ENCODE measurements around the gene EPN3.
A peak's percentile ranks its signal among the peaks of the same experiment; 100 is the strongest.

EPN3 gene

DNA sequence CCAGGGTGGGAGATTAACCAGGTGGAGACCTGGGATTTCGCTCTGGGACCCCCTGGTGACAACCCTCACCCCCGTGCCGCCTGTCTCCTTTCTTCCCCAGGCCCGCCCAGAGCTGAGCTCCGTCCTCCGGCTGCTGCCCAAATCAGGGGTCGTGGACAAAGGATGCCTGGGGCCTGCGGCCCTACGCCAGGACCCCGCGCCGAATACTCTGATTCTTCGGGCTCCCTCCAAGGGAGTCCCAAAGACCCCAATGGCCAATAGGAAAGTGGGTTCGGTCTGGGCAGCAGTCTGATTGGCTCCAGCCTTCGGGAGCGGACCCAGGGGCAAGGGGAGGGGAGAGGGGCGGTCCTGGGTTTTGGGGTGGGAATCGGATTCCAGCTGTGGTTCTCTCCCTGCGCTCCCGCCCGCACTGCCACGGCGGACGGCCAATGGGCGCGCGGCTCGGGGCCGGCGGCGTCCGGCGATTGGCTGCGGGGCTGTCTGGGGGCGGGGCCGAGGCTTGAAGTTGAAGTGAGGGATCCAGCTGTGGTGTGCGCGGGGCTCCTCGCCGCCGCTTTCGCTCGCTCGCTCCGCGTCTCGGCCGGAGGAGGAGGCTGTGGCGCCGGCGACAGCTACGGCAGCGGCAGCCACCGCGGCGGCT lies 27.8 kb downstream of the EPN3 start, which contains the start of gene CACNA1G:
Gene CACNA1G (plus strand): TSS at position 531 of the 640 bp plus-strand sequence. CDS start 745 bp downstream, outside the sequence.
- peaks cover 24% of the 10 kb centered on the region for H3K4me1 ChIP-seq (ENCODE audit: control insufficient read depth, insufficient read depth, low read length, unreplicated experiment)
- H3K27me3 ChIP-seq (ENCODE audit: insufficient read depth, low read length), result peaks cover 41% of the 10 kb centered on the region
- H3K79me2 ChIP-seq (ENCODE audit: control insufficient read depth, insufficient read depth, low read length, unreplicated experiment), result no peaks in the 10 kb centered on the region
- peak within 1 kb of the TSS; percentile 85 for H3K4me3 ChIP-seq (ENCODE audit: low read depth, low read length)
- no peak within 1 kb of the TSS for H3K27ac ChIP-seq (ENCODE audit: low read depth, low read length)
- peak within 1 kb of the TSS; percentile 99 for H2AFZ ChIP-seq (ENCODE audit: low read length, unreplicated experiment)
- H3K36me3 ChIP-seq (ENCODE audit: insufficient read depth, low read length), result no peaks in the 10 kb centered on the region

DNA sequence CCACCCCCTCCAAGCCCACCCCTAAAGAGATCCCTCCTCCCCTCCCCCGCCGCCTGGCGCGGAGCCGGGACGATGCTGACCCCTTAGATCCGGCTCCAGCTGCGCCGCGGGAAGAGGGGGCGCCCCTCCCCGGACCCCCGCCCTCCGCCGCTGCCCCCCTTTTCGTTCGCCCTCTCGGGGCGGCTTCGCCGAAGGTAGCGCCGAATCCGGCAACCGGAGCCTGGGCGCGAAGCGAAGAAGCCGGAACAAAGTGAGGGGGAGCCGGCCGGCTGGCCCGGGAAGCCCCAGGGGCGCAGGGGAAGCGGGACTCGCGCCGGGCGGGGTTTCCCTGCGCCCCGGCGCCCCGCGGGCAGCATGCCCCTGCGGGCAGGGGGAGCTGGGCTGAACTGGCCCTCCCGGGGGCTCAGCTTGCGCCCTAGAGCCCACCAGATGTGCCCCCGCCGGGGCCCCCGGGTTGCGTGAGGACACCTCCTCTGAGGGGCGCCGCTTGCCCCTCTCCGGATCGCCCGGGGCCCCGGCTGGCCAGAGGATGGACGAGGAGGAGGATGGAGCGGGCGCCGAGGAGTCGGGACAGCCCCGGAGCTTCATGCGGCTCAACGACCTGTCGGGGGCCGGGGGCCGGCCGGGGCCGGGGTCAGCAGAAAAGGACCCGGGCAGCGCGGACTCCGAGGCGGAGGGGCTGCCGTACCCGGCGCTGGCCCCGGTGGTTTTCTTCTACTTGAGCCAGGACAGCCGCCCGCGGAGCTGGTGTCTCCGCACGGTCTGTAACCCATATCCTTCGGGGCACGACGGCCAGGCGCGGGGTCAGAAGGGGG lies 28.6 kb downstream of the EPN3 start:
- Histone ChIP-seq H3K27me3 (ENCODE audit: insufficient read depth, low read length) (peaks cover 41% of the 10 kb centered on the region), H2AFZ (ENCODE audit: low read length, unreplicated experiment) (peak overlapping the region; percentile 66), H3K27ac (ENCODE audit: low read depth, low read length) (no peak overlapping the region)

DNA sequence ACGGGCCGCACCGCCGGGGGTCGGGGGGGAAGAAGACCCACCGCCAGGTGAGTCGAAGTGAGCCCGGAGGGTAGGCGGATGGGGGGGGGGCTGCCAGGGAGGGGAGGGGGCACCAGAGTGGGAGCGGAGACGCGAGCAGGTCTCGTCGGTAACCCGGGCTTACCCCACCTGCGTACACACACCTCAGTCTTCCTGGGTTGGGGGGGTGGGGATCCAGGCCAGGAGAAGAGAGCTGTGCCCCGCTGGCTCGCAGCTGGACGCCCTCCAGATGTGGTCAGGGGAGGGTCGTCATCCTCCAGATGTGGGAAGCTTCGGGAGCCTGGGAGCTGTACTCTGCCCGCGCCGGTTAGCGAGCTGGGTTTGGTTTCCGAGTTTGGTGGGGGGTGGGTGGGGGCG lies 29.2 kb downstream of the EPN3 start:
- H3K79me2 ChIP-seq (ENCODE audit: control insufficient read depth, insufficient read depth, low read length, unreplicated experiment), result no peaks in the 10 kb centered on the region
- no peak overlapping the region for H3K4me3 ChIP-seq (ENCODE audit: low read depth, low read length)
- no peak overlapping the region for H2AFZ ChIP-seq (ENCODE audit: low read length, unreplicated experiment)
- peaks cover 41% of the 10 kb centered on the region for H3K27me3 ChIP-seq (ENCODE audit: insufficient read depth, low read length)
- peaks cover 28% of the 10 kb centered on the region for H3K4me1 ChIP-seq (ENCODE audit: control insufficient read depth, insufficient read depth, low read length, unreplicated experiment)
- no peak overlapping the region for H3K27ac ChIP-seq (ENCODE audit: low read depth, low read length)
- H3K36me3 ChIP-seq (ENCODE audit: insufficient read depth, low read length), result no peaks in the 10 kb centered on the region

More for the DNA sequence above, 28.6 kb downstream of the EPN3 start:
- peak overlapping the region; percentile 85 for H3K4me3 ChIP-seq (ENCODE audit: low read depth, low read length)
- H3K4me1 ChIP-seq (ENCODE audit: control insufficient read depth, insufficient read depth, low read length, unreplicated experiment), result peaks cover 28% of the 10 kb centered on the region
- no peaks in the 10 kb centered on the region for H3K36me3 ChIP-seq (ENCODE audit: insufficient read depth, low read length)
- H3K79me2 ChIP-seq (ENCODE audit: control insufficient read depth, insufficient read depth, low read length, unreplicated experiment), result no peaks in the 10 kb centered on the region

DNA sequence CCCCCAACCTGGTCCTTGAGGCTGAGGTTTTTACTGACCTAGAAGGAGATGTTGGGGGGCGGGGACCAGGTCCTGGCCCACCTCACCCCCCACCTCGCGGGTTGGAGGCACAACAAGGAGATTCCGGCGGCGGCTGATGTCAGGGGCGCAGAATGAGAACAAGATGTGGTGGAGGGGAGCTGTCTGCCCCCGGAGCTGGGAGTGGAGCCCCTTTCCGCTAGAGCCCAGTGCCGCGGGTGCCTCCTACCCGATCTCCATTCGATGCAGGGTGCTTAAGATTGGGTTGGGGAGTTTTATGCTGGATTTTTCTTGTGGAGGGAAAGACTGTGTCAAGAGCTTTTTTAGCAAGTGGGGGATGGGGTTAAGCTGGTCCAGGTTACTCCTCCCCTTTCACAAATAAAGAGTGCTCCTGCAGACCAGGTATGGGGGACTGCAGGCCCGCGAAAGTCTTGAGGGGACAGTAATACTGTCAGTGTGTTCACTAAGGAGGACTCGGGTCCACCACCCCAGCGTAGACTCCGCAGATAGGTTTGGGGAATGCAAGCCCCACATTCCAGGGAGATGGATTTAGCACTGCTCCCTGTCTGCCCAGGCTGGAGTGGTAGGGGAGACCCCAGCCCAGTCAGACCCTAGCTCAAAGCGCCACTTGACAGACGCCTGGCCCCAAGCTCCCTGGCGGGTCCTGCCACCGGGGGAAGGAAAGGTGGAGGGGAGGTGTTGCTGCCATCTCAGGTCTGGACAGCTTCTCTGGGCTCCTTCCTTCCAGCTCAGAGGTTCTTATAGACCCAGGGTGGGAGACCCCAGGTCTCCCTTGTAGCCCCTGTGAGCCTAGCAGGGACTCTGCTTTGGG lies 29.9 kb downstream of the EPN3 start:
- Histone ChIP-seq H3K4me1 (ENCODE audit: control insufficient read depth, insufficient read depth, low read length, unreplicated experiment) (peaks cover 28% of the 10 kb centered on the region), H3K36me3 (ENCODE audit: insufficient read depth, low read length) (no peaks in the 10 kb centered on the region), H3K4me3 (ENCODE audit: low read depth, low read length) (no peak overlapping the region), H3K27me3 (ENCODE audit: insufficient read depth, low read length) (peaks cover 41% of the 10 kb centered on the region), H2AFZ (ENCODE audit: low read length, unreplicated experiment) (no peak overlapping the region), H3K79me2 (ENCODE audit: control insufficient read depth, insufficient read depth, low read length, unreplicated experiment) (no peaks in the 10 kb centered on the region), H3K27ac (ENCODE audit: low read depth, low read length) (no peak overlapping the region)

DNA sequence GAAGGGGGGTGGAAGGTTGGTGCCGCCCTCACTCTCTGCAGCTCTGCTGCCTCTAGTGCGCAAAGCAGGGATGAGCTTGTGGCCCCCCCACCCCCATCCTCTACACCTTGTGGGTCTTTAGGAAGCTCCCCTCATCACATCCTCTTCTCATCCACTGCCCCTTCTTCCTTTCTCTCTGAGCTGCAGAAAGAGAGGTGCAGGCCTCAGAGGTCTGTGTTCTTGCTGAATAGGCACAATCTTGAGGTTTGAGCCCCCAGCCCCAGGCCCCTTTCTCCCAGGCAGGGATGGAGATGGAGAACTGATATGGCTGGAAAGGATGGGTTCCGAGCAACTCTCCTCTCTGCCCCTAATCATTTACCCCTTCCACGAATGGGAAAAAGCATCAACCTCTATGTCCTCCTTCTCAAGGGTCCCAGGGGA lies 30.6 kb downstream of the EPN3 start:
- no peak overlapping the region for H2AFZ ChIP-seq (ENCODE audit: low read length, unreplicated experiment)
- H3K4me1 ChIP-seq (ENCODE audit: control insufficient read depth, insufficient read depth, low read length, unreplicated experiment), result peaks cover 28% of the 10 kb centered on the region
- no peak overlapping the region for H3K4me3 ChIP-seq (ENCODE audit: low read depth, low read length)
- H3K27ac ChIP-seq (ENCODE audit: low read depth, low read length), result no peak overlapping the region
- no peaks in the 10 kb centered on the region for H3K79me2 ChIP-seq (ENCODE audit: control insufficient read depth, insufficient read depth, low read length, unreplicated experiment)
- H3K36me3 ChIP-seq (ENCODE audit: insufficient read depth, low read length), result no peaks in the 10 kb centered on the region
- peaks cover 41% of the 10 kb centered on the region for H3K27me3 ChIP-seq (ENCODE audit: insufficient read depth, low read length)

DNA sequence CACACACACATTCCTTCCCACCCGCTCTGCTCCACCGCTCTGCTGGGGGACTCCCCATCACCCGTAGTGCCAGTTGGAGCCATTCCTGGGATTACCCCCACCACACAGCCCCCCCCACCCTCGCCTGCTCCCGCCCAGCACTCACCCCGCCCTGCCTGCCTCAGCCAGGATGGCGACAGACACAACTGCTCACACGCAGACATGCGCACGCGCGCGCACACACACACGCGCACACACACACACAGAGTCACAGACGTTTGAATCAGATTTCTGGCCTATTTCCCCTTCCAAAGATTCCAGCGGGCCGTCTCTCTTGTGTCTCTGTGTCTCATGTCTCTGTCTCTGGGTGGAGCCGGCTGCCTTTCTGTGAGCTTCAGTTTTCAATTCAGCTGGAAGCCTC lies 32.4 kb downstream of the EPN3 start:
- H3K27me3 ChIP-seq (ENCODE audit: insufficient read depth, low read length), result peaks cover 28% of the 10 kb centered on the region

DNA sequence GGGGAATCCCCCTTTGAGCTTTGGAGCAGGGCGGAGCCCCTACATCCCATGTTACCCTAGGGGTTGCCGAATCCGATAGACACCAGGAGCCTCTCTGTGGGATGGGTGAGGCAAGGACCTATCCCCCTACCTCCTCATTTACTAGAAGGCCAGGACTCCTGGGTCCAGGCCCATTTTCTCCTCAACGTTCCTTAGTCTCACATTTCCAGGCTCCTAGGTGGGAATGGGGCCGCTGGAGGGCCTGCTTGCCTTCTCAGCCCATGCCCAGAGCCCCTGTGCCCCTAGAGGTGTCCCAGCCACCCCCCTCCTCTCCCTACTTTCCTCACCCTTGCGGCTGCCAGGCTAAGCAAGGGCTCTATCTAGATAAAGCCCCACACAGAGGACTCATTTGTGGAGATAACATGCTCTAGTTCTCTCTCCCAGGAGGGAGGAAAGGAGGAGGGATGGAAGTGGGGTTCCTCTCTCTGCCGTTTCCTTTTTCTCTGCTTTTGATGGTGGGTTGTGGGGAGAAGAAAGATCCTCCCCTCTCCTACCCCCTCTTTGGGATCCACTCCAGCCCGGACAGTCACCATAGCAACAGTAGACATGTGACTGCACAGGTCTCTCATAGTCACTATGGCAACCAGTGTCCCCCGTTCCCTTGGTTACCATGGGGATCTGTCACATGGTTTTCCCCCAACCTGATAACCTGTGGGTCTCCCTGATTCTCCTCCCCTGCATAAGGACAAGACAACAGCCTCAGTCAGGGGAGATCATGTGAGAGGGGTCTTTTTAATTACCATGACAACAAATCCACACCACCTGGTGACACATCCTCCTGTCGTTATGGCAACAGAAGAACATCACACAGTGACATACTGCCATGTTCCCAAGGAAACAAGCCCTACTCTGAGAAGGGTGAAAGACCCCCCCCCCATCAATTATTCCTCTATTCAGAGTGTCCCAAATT lies 33.1 kb downstream of the EPN3 start:
- H3K4me3 ChIP-seq (ENCODE audit: low read depth, low read length), result peak overlapping the region; percentile 60
- no peaks in the 10 kb centered on the region for H3K36me3 ChIP-seq (ENCODE audit: insufficient read depth, low read length)
- H3K27me3 ChIP-seq (ENCODE audit: insufficient read depth, low read length), result peaks cover 28% of the 10 kb centered on the region
- H3K79me2 ChIP-seq (ENCODE audit: control insufficient read depth, insufficient read depth, low read length, unreplicated experiment), result no peaks in the 10 kb centered on the region
- H3K27ac ChIP-seq (ENCODE audit: low read depth, low read length), result peak overlapping the region; percentile 37; the same call in 1 of the 2 replicates
- H2AFZ ChIP-seq (ENCODE audit: low read length, unreplicated experiment), result peak overlapping the region; percentile 32
- H3K4me1 ChIP-seq (ENCODE audit: control insufficient read depth, insufficient read depth, low read length, unreplicated experiment), result peaks cover 15% of the 10 kb centered on the region

More for the DNA sequence above, 32.4 kb downstream of the EPN3 start:
- Histone ChIP-seq H3K79me2 (ENCODE audit: control insufficient read depth, insufficient read depth, low read length, unreplicated experiment) (no peaks in the 10 kb centered on the region), H3K36me3 (ENCODE audit: insufficient read depth, low read length) (no peaks in the 10 kb centered on the region), H3K4me1 (ENCODE audit: control insufficient read depth, insufficient read depth, low read length, unreplicated experiment) (peaks cover 18% of the 10 kb centered on the region), H3K27ac (ENCODE audit: low read depth, low read length) (peak overlapping the region; percentile 37; the same call in 1 of the 2 replicates), H2AFZ (ENCODE audit: low read length, unreplicated experiment) (peak overlapping the region; percentile 32), H3K4me3 (ENCODE audit: low read depth, low read length) (peak overlapping the region; percentile 60)

DNA sequence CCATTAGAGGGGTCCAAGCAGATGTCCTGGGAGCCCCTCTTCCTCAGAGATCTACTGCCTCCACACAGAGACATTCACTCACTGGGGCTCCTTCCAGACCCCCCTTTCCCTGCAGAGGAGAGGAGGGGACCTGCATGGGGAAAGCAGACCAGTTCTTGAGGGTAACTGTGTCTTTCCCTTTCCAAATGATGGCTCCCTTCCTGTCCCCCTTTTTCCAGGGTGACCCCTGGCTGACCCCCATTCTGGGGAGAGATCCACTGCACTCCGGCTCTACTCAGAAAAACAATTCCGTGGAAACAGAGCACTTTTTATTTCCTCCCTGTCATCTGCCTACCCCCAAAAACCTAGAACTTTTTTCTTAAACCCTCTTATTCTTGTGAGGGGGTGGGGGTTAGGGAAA lies 34.4 kb downstream of the EPN3 start:
- H3K4me3 ChIP-seq (ENCODE audit: low read depth, low read length), result no peak overlapping the region
- no peak overlapping the region for H3K27ac ChIP-seq (ENCODE audit: low read depth, low read length)
- H3K27me3 ChIP-seq (ENCODE audit: insufficient read depth, low read length), result peaks cover 19% of the 10 kb centered on the region
- no peak overlapping the region for H2AFZ ChIP-seq (ENCODE audit: low read length, unreplicated experiment)
- peaks cover 12% of the 10 kb centered on the region for H3K4me1 ChIP-seq (ENCODE audit: control insufficient read depth, insufficient read depth, low read length, unreplicated experiment)
- no peaks in the 10 kb centered on the region for H3K79me2 ChIP-seq (ENCODE audit: control insufficient read depth, insufficient read depth, low read length, unreplicated experiment)
- no peaks in the 10 kb centered on the region for H3K36me3 ChIP-seq (ENCODE audit: insufficient read depth, low read length)

DNA sequence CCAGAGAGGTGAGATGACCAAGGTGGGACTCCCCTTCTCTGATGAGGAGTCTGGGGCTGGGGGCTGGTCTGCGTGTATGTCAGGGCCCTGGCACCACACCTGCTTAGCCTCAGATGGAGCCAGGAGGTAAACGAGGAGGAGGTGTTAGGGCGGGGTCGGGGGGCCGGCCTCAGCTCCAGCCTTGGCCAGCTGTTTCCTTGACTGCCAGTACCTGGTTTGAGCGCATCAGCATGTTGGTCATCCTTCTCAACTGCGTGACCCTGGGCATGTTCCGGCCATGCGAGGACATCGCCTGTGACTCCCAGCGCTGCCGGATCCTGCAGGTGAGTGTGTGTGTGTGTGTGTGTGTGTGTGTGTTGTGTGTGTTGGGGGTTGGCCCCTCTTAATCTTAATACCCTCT lies 36.1 kb downstream of the EPN3 start:
- Histone ChIP-seq H2AFZ (ENCODE audit: low read length, unreplicated experiment) (no peak overlapping the region), H3K36me3 (ENCODE audit: insufficient read depth, low read length) (no peaks in the 10 kb centered on the region), H3K79me2 (ENCODE audit: control insufficient read depth, insufficient read depth, low read length, unreplicated experiment) (no peaks in the 10 kb centered on the region), H3K27ac (ENCODE audit: low read depth, low read length) (no peak overlapping the region), H3K4me3 (ENCODE audit: low read depth, low read length) (no peak overlapping the region), H3K27me3 (ENCODE audit: insufficient read depth, low read length) (peaks cover 2% of the 10 kb centered on the region; the same call in 1 of the 2 replicates), H3K4me1 (ENCODE audit: control insufficient read depth, insufficient read depth, low read length, unreplicated experiment) (peaks cover 12% of the 10 kb centered on the region)

Measured in ACC112 (cell line).